Camera-type eye (tissue), 1 donor: ENCODE measurements around the gene MMUT. TPM values are rescaled to one million over a fixed set of nuclear protein-coding genes. Genes with fewer than 3 reads are reported as not detected.

Experiments
- total RNA-seq: library from RNA; depleted of rRNA; stranded (reverse); fragments of >200 nt; gene quantifications from one replicate; pipeline ENCODE4 v1.2.3, GENCODE V29; 2014

The MMUT gene
- 32.5 TPM for total RNA-seq

DNA sequence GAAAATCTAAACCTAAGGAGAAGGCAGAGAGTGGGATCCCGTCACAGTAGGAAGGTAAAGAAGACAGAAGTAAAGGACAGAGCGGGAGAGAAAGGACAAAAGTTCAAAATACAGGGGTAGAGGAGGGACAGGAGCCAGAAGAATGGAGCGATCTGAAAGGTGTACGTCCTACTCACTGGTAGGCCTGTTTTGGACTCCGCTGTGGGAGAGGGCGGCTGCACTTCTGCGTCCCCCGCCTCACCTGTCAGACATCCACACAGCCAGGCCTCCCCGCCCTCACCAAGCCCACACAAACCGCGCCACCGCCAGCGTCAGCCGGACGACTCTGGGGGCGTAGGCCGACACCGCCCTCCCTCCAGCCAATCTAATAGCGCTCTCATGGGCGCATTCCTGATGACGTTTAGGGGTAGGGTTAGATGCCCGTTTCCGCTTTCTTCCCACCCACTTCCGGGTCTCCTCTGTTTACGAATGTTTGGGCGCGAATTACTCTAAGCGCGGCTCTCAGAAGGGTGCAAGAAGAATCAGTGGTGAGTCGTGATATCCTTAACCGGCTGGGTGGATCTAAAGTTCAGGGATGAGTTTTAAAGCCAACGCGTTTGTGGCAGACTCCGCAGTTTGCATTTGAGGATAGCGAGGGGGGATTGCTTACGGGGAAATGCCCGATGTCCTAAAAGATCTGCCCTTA lies at the start of gene MMUT, which contains the start of gene CENPQ:
Gene MMUT (minus strand): TSS at position 327 of the 685 bp plus-strand sequence. CDS start 3,787 bp downstream, outside the sequence.
Gene CENPQ (plus strand): TSS at position 444 of the 685 bp plus-strand sequence. CDS start 6,807 bp downstream, outside the sequence.

GRCh38 chr6:49499623-49500022 lies 36.6 kb upstream of the MMUT start, which contains the start of gene GLYATL3:
Gene GLYATL3, plus strand, starts transcription at chr6:49499923. Its CDS starts 12,068 bp downstream, at chr6:49511991.

Other genes starting within 250 kb of the MMUT start
- gene CENPQ, start 117 bp upstream of the MMUT start, total RNA-seq, result 11.0 TPM
- not detected for gene GLYATL3, start 36.7 kb upstream of the MMUT start, total RNA-seq
- gene C6orf141, start 87.4 kb upstream of the MMUT start, total RNA-seq, result 0.77 TPM
- gene RHAG, start 173.6 kb upstream of the MMUT start, total RNA-seq, result 3.5 TPM